GM18868 (cell line): ENCODE results near the gene IRF4.
"Not testable (repeated sequence)": the region's sequence is repeated elsewhere in the genome, so short reads cannot be mapped to it uniquely, and the experiment has no call there.

Experiments
- ATAC-seq: cut with Tn5 transposase; IDR thresholded peaks from one replicate; pipeline ENCODE4 v1.9.1; 2021; ENCODE audit warnings: mild to moderate bottlenecking, moderate library complexity; ENCODE audit not compliant: unreplicated experiment

The IRF4 gene

DNA sequence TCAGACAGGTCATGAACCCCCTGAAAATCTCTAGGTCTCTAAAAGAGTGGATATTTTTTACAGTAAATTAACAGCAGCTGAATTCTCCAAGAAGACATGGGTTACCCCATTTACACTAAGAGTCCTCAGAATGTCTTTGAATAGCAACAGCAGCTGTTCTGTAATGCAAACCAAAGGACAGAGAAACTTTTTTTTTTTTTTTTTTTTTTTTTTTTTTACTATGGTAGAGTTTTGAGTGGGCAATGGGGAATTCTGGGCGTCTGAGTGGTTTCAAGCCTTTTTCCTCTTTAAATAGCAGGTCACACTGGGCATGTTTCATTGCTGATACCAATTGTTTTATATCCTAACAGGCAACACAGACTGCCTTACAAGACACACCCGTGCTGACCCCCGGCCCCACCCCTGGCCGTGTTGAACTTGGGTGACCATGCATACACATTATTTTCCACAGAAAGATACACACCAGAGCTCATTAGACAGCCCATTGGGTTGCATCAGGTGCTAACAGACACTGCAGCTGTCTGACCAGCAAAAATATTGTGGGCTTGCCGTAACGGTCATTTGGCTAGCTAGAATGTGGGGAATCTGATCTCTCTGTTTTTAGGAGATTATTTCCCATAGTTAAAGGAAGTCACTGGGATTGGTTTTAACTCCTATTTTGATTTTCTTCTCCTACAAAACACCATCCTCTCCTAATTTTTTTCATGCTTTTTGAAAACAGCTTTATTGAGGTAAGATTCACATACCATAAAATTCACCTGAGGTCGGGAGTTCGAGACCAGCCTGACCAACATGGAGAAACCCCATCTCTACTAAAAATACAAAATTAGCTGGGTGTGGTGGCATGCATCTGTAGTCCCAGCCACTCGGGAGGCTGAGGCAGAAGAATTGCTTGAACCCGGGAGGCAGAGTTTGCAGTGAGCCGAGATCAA is 26.7 kb upstream of the IRF4 start:
- peak; percentile 62 for ATAC-seq

DNA sequence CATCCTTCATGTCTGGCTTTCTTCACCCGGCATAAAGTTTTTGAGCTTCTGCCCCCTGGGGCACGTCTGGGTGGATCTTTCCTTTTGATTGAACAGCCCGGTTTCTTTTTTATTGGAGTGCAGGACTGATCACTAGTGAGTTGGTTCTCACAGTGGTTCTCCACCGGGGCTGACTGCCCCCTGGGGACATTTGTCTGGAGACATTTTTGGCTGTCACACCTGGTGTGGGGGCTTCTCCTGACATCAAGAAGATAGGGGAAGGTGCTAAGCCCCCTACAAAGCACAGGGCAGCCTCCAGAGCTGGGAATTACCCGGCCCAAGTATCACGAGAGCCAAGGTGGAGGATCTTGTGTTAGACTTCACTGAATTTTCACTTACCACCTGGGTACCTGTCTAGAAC is 25.7 kb upstream of the IRF4 start:
- peak; percentile 33 for ATAC-seq

DNA sequence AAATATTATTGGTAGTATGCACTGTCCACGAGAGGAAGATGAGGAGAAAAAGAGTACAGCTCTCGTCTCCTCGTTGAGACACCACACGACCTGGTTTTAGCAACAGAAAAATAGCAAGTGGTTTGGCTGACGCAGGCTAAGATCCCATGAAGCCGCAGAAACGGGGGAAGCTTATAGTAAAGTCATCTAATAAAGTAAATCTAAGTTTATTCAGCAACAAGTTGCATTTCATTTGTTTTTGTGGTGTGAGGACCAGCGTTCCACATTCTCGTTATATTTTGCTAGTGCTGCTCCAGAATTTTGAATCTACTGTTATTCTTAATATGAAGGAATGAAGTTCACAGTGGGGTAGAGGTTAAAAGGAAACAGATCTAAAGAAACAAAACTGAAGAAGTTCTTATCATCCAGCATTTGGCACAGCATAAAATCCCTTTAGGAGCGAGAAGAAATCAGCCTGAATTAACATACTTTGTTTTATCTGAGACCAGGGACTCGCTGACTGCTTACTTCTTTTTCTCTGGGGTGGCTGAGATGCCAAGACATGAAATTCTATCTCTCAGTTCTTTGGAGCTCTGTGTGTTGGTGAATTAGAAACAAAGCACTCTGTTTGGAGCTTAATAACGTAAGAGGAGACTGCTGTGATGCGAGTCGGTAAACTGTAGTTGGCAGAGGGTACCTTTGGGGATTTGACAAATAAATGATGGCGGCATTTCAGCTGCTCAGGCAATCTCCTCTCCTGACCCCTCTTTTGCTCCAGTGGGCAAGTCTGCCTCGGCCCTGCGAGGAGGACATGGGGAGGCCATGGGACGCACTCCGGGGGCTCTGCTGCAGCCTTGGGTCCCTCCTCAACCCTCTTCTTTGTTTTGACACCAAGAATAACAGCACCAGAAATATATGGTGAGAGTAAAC is 24.9 kb upstream of the IRF4 start:
- ATAC-seq, result no peak

DNA sequence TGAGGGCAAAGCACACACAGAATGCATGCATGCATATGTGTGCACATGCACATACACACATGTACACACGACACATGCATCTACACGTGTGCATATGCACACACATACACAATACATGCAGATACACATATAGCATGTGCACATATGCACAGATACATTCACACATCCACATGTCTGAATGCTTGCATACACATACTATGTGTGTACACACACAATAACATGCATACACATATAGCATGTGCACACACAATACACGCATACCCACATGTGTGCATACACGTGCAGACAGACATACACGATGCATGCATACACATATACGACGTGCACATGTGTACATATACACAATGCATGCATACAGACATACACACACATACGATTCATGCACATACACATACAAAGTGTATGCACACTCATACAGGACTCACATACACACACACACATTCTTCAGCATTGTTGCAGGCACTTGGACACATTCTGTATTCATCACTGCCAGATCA is 24.2 kb upstream of the IRF4 start:
- ATAC-seq, result no peak

DNA sequence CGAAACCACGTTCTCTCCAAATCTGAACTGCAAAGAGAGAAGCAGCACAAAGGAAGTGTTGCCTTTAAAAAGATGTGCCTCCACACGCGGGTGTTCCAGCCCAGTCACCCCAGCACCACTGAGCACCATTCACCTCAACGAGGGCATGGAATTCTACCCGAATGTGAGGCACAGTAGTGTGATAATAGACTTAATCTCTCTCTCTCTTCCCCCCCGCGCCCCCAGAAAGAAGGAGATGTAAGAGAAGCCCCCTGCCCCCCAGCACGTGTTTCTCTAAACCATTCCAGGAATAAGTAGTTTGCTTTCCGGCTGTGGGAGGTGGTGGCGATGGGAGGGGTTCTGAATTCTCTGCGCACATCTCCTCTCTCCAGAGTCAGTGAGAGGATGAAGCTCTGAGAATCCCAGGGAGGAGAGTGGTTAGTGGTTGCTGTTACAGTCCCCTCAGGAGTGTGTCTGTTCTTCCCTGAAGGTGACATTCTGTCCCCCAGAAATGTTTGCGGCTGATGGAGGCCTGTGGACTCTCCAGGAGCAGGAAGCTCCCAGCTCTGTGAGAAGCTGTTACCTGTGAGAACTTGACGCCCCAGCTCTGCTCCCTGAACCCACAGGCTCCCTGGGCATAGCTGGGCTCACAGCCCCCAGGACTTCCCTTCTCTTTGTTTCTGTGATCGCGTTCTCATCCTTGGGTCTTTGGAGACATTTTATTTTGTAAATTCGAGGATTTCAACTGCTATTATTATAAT is 23.5 kb upstream of the IRF4 start:
- no peak for ATAC-seq

DNA sequence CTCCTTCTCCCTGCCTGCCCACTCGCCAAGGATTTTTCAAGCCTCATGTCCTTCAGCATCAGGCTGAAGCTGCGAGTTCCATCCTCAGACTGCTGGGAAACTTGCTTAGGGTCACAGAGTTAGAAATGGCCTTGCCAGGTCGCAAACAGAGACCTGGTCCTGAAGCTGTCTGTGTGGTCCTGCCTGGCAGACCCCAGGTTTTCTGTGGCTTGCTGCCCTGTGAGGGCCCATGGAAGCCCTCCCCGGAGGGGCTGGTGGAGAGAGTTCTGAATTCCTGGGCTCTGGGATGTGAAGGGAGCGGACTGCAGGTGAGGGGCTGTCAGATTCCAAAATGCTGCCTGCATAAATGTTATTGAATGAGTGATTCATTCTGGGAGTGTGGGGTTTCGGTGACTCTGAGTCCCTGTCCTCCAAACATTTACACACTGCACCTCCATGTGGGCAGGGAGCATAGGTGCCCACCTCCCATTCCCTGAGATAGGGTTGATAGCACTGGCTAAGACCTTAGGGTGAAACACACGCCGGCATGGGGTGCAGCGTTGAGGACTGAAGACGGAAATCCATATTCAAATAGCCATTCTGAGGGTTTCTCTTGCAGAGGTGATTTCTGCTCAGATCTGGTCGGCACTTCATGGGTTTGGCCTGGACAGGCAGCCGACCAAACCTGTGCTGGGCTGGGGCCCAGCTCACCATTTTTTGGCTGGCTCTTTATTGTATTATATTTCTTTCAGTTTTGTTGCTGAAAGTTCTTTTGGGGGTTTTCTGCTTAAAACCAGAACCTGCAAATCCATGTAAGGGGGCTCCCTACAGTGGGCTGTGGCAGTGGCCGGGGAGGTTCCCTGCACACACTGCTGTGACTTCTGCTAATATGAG is 21.8 kb upstream of the IRF4 start:
- ATAC-seq, result no peak

DNA sequence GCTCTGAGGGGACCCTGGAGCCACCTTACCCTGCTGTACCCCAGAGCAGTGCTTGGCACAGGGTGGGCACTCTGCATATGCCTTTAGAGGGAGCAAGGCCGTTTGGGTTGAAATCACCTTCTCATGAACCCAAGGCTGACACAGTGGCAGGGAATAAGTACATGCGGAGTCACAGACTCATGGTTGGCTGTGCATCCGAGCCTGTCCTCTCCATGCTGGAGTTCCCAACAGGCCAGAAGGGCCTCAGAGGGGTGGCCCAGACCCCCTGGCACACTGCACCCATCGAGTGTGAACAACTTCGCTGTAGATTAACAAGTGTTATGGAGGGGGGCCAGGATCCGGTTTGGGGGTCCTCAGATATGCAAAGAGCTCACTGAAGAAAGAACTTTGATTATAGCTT is 21.0 kb upstream of the IRF4 start:
- no peak for ATAC-seq

DNA sequence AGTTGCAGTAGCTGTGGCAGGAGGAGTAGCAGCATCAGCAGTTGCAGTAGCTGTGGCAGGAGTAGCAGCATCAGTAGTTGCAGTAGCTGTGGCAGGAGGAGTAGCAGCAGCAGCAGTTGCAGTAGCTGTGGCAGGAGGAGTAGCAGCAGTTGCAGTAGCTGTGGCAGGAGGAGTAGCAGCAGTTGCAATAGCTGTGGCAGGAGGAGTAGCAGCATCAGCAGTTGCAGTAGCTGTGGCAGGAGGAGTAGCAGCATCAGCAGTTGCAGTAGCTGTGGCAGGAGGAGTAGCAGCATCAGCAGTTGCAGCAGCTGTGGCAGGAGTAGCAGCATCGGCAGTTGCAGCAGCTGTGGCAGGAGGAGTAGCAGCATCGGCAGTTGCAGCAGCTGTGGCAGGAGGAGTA is 19.7 kb upstream of the IRF4 start:
- ATAC-seq, result not testable (repeated sequence)

DNA sequence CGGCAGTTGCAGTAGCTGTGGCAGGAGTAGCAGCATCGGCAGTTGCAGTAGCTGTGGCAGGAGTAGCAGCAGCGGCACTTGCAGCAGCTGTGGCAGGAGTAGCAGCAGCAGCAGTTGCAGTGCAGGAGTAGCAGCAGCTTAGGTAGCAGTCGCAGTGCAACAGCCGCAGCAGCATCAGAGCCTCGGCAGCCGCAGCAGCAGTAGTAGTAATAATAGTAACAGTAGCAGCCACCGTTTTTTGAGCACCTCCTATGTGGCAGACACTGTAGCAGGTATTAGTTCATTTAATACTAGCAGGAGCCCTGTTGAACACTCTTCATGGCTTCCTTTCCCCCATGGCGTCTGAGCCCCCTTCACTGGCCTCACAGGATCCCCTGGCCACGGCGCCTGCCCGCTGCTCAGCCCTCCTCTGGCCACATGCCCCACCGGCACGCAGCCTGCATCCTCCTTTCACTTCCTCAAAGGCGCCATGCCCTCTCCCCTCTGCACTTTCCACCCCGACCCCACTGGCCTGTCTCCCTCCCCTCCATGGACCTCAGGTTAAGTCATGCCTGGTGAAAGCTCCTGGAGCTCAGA is 19.1 kb upstream of the IRF4 start:
- peak; percentile 50 for ATAC-seq

DNA sequence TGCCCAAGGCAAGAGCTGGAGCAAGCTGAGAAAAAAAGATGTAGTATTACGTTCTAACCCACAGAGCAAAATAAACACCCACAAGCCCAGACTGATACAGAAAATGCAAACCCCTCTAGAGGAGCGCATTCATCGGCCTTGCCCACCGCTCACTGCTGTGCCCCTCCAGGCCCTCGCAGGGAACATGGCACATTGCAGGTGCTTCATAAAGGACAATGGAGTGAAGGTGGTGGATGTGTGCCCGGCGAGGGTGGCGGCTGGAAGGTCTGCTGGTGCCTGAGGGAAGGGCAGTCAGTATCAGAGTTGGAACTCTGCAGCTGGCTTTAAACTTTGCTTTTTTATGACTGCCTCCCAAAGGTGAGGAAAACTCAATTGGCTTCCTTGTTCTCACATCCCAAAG is 18.5 kb upstream of the IRF4 start:
- ATAC-seq, result peak; percentile 2

DNA sequence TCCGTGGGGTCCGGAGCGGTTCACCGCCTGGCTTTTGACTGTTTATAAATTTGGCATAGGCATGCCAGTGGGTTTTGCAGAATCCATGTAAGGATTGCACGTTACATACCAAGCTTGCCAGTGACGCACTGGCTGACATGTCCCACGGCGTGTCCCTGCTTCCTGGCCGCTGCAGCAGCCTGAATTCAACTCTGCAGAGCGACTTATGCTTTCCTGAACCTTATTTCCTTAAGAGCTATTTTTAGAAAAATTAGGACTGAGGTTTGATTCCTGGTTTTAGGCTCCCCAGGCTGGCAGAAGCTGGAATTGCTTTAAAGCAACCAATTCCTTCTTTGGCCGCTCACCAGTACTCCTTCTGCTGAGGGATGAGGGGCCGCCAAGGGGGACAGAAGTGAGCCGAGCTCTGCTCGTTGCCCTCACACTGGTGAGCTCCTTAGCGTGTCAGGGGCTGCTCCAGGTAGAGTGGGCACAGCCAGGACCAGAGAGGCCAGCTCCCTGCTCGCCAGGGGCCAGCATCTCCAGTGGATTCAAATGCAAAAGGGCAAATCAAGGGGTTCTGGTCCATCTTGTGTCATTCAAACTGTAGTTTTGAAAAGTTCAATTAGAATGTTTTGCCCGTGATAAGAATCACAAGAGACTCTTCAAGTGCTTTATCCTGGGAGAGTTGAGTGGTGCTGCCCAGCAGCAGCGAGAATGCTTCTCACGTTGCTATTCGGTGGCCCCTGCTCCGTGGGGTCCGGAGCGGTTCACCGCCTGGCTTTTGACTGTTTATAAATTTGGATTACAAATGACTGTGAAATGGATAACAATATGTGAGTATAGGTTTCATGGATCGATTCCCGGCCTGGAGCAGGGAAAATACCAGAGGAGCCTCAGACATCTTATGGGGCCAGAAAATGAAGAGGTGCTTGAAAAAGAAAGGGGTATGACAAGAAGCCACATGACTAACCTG is 17.5 kb upstream of the IRF4 start:
- no peak for ATAC-seq

DNA sequence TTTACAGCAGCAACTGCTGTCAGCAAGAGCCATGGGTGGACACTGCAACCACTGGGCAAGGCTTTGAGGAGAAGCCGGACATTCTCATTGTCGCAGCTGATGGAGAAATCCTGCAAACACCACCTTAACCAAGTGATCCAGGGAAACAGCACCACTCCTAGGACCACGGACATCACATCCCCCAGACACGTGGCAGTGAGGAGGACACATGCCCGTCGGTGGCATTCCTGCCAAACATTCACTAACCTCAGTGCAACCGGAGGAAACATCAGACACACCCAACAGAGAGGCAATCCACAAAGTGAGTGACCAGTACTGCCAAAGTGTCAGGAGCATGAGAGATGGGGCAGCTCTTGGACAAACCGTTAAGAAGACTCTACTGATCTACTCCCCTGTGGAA is 16.6 kb upstream of the IRF4 start:
- no peak for ATAC-seq

DNA sequence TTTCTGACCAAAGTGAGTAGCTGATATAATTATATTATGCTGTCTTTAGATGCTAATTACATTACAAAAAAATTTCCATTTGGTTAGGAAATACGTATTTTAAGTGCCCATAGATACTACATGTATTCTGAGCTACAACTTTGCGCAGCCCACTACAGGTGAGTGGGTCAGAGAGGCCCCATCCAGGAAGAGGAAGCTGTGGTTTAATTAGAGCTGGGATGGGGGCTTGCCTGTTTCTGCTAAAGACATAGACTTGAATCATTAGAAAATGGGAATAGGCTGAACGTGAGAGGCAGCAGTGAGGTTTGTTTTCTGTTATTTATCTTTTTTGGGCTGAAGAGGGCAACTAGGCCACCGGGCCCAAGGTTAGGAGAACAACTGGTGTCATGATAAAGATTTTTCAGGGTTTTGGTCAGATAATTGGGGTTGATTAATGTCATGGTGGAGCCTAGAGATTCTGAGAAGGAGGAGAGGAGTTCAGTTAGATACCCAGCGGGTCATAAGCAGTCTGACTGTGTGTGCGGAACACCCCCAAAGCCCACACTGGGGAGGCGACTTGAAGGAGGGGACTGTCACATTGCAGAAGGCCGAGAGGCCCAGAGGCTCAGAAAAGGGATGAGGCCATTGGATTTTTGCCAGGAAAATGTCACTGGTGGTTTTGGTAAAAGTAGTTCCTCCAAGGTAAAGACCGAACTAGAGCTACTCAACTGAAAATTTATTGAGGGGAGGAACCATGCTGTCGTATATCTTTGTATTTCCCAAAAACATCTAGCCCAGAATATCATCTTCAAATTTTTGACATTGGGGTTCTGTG is 14.5 kb upstream of the IRF4 start:
- no peak for ATAC-seq

DNA sequence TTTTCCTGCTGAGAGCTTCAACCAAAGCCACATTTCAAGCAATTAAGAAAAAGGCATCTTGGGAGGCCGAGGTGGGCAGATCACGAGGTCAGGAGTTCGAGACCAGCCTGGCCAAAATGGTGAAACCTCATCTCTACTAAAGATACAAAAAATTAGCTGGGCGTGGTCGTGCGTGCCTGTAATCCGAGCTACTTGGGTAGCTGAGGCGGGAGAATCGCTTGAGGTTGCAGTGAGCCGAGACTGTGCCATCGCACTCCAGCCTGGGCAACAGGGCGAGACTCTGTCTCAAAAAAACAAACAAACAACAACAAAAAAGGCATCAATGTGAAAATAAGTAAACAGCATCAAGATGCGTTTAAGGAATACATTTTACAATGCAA is 13.9 kb upstream of the IRF4 start:
- ATAC-seq, result not testable (repeated sequence)

DNA sequence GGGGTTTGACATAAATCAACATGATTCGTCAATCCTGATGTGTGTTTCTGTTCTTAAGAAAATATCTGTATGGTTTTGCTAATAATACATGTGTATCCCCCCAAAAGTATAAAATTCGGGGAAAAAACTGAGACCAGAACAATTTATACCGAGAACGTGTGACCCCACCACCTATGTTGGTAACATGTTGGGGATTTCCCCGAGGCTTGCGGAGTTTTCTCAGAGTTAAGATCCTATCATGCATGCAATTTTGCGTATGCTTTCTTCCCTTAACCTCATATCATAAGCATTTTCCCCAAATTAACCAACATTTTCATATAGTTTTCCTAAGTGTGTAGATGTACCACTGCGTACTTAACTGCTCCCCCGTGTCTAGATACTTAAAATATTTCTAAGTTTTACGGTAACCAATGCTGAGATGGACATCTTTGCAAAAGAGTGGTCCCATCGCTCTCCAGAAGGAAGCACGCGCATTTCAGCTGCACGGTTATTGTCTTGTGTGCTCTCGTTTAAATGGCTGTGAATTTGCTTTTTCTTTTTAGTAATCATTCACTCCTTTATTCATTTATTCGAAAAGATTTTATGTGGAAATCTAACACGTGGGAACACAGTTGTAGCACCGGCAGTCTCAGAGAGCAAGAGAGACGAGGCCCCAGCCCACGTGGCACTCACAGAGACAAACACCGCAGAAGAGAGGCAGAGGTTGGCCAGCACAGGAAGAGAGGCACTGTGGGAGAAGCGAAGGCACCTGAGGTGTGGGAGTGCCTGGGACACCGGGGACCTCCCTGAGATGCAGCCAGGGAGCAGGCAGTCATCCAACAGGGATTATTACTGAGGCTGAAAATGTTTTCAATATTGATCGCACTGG is 13.2 kb upstream of the IRF4 start:
- peak; percentile 55 for ATAC-seq

DNA sequence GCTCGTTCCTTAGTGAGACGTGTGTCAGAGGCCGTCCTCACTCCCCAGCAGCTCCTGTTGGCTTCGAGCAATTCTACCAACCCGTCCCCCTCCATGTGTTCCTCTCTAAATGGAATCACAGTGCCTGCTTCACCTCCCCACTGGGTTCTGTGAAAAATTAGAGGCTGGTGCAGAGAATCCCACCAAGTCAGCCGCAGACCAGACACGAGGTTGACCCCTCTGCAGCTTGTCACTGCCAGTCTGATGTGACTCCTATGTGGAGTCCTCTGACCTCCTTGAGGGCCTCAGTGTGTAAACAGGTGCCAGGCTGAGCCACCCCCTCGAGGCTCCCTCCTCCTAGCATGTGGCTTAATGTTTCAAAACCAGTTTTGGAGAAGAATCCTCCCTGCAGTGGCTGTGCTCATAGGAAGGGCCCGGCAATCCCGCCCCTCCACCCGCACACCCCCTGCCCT is 12.6 kb upstream of the IRF4 start:
- no peak for ATAC-seq
